ENCODE results near the gene SMIM43.

DNA sequence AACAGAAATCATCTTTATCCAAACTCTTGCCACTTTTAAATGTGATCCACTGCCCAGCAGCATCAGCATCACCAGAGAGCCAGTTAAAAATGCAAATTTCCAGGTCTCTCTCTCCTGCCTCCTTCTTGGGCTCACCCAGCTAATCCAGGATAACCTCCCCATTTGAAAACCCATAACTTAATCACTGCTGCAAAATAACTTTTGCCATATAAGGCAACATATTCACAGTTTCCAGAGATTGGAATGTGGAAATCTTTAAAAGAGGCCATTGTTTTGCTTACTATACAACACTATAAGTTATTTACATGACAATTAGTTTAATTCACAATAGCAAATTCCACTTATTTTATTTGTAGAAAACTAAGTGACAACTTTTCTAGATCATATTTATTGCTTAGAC is 31.3 kb upstream of the SMIM43 start:
- TF ChIP-seq, protein P1, sequence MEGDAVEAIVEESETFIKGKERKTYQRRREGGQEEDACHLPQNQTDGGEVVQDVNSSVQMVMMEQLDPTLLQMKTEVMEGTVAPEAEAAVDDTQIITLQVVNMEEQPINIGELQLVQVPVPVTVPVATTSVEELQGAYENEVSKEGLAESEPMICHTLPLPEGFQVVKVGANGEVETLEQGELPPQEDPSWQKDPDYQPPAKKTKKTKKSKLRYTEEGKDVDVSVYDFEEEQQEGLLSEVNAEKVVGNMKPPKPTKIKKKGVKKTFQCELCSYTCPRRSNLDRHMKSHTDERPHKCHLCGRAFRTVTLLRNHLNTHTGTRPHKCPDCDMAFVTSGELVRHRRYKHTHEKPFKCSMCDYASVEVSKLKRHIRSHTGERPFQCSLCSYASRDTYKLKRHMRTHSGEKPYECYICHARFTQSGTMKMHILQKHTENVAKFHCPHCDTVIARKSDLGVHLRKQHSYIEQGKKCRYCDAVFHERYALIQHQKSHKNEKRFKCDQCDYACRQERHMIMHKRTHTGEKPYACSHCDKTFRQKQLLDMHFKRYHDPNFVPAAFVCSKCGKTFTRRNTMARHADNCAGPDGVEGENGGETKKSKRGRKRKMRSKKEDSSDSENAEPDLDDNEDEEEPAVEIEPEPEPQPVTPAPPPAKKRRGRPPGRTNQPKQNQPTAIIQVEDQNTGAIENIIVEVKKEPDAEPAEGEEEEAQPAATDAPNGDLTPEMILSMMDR (IDR thresholded peaks at IDR 0.05): no peak
- no peak for TF ChIP-seq POLR2A (IDR thresholded peaks at IDR 0.05)
